Omental fat pad (tissue), 4 donors: ENCODE results near the gene LAPTM4A. TPM values are rescaled to one million over a fixed set of nuclear protein-coding genes. Genes with fewer than 3 reads are reported as not detected.

Experiments used
- ATAC-seq: fragments of 150-250 bp; one replicate; pipeline ENCODE4 v1.9.1; 2016; ENCODE audit warnings: mild to moderate bottlenecking, moderate library complexity; ENCODE audit not compliant: low FRiP score
- DNase-seq: peaks from one replicate; pipeline ENCODE4 v3.0.0-alpha.2; 2019; ENCODE audit warnings: low spot score
- total RNA-seq, 4 donors: library from RNA; depleted of rRNA; stranded (reverse); fragments of >200 nt; gene quantifications; one replicate each; pipeline ENCODE4 v1.1.0, GENCODE V29; 2016
- TF ChIP-seq, protein P1 (sequence below), 3 donors: fragments of 450-650 bp; IDR thresholded peaks; one replicate each; pipeline ENCODE4 v1.5.1; 2016 to 2017; ENCODE audit warnings: antibody characterized with exemption in 3 of 3, mild to moderate bottlenecking in 3 of 3, moderate library complexity in 2 of 3

The LAPTM4A gene
- total RNA-seq, 4 donors from 2014 or later: 174 to 306 (median 225) TPM

DNA sequence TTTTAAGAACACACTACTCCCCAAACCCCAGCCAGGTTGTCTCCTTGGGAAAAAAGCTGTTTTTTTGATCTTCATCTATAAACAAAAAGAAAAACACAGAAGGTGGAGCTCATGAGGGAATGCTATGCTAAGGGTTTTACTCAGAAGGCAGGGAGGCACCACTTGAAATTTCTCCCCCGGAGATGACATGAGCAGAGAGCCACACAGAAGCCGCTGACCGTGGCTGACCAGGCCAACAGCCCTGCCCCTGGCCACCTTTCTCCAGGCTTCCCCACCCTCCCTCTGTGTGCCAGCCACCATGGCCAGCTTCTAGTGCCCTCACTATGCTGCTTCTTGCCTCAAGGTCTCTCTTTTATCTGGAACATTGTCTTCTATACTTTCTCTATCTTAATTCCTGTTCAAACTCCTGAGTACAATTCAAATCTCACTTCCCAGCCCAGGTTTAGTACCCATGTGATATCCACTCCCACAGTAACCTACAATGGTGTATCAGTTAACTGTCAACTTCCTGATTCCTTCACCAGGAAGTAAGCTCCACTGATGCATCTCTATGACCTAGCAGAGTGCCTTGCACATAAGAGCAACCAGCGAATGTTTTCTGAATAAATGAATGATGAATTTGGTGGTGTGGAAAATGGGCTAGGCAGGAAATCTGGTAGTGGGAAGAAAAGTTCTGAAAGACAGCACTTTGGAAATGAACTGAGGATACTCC is 15.3 kb downstream of the LAPTM4A start:
- TF ChIP-seq, protein P1, sequence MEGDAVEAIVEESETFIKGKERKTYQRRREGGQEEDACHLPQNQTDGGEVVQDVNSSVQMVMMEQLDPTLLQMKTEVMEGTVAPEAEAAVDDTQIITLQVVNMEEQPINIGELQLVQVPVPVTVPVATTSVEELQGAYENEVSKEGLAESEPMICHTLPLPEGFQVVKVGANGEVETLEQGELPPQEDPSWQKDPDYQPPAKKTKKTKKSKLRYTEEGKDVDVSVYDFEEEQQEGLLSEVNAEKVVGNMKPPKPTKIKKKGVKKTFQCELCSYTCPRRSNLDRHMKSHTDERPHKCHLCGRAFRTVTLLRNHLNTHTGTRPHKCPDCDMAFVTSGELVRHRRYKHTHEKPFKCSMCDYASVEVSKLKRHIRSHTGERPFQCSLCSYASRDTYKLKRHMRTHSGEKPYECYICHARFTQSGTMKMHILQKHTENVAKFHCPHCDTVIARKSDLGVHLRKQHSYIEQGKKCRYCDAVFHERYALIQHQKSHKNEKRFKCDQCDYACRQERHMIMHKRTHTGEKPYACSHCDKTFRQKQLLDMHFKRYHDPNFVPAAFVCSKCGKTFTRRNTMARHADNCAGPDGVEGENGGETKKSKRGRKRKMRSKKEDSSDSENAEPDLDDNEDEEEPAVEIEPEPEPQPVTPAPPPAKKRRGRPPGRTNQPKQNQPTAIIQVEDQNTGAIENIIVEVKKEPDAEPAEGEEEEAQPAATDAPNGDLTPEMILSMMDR (IDR thresholded peaks at IDR 0.05): no peak
- no peak for ATAC-seq
- no peak for DNase-seq

DNA sequence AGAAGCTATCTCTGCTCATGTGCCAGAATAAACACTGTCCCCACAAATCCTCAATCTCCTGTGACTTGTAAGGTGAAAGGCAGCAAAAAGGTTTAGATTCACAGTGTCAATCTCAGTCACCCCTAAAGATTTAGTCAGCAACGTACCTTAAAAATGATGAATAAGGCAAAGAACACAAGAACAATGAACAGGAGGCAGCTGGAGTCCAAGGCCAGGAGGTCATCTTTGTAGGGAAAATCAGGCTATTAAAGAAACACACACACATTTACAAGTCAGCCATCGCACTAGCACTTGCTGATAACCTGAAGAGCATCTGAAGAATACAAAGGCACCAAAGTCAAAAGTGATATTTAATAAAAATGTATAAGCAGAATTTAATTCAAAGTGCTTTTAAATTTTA is 16.6 kb downstream of the LAPTM4A start:
- no peak for ATAC-seq
- TF ChIP-seq, protein P1 (IDR thresholded peaks at IDR 0.05): no peak
- DNase-seq: no peak

DNA sequence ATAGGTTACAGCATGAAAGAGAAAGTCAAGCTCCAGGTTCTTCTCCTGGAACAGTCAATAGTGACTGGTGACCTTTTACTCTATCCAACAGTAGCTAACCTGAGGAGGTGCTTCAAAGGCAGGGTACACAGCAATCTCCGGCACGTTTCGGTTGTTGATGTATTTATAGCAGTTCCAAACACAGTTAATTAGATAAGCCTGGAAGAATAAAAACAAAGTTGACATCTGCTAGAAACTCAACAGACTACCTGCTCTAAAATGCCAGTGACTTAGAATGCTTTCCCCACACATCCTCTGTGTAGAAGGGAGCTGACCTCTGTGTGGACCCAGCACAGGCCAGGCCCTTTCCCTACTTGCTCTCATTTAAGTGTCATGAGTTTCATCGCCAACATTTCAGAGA is 17.2 kb downstream of the LAPTM4A start:
- DNase-seq (no peak), ATAC-seq (no peak)
- TF ChIP-seq, protein P1 (IDR thresholded peaks at IDR 0.05): no peak

DNA sequence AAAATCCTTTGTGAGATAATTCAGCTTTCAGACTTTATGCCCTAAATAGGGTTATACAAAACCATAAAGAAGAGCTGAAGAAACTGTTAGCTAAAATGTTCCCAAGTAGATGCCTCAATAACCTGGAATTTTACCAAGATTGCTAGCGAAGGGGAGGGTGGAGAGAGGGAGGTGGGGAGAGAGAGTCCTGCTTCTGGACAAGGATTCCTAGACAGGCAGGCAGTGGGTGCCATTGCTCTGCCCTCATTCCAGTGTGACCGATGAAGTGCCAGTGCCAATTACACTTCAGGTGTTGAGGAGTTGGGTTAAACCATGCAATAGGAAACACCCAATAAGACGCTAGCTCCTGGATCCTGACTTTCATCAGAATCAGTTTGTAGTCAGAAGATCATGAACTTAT is 18.1 kb downstream of the LAPTM4A start:
- TF ChIP-seq, protein P1 (IDR thresholded peaks at IDR 0.05): no peak
- no peak for DNase-seq
- ATAC-seq: no peak

- no peak for DNase-seq
- ATAC-seq: no peak
- TF ChIP-seq, protein P1 (IDR thresholded peaks at IDR 0.05): no peak
Measured at GRCh38 chr2:20030224-20030623, 21.2 kb downstream of the LAPTM4A start.

DNA sequence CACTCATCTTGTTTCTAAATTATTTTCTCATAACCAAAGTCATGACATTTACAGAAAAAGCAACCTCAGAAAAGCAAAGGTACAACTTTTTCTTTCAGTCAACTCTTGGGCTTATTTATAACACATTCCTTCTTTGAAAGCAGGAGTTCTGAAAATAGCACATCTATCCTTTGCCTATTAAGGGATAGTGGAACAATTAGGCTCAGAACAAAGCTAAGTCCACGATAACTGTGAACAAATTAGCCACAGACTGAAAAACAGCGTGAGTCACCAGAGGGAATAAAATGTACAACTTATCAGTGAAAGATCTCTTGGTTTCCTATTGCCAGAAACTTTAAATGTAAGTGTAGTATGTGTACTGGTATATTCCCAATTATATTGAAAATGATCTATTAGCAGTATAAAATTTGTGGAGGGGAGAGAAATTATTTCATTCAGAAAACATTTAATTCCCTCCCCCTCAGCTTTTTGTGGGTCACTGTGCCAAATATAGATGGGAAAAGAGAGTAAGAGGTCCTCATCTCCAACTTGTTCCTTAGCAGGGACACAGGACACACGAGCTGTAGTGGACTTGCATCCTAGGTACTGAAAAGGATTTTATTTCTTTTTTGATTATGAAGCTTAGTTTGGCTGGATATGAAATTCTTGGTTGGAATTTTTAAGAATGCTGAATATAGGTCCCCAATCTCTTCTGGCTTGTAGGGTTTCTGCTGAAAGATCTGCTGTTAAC is 23.6 kb downstream of the LAPTM4A start:
- ATAC-seq (no peak), DNase-seq (no peak)
- TF ChIP-seq, protein P1 (IDR thresholded peaks at IDR 0.05): no peak

DNA sequence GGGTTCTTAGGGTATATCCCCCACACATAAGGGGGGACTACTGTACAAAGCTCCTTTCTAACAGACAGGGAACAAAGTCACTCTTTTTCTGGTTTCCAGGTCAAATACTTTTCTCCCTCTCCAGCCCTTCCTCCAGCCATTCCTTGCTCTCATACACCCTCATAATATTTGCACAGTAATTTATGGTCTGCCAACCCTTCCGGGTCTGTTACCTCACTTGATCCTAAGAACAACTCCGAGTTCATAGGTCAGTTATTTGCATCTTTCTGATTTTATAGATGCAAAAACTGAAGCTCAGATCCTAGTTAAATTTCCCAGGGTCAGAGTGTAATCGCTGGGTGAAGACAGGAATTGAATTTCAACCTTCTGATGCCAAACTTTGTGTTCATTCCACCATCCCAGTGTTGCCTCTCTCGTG is 24.2 kb downstream of the LAPTM4A start:
- TF ChIP-seq, protein P1 (IDR thresholded peaks at IDR 0.05): no peak
- ATAC-seq (no peak), DNase-seq (no peak)
